ENCODE data around the gene MAPRE3. TPM values are rescaled to one million over a fixed set of nuclear protein-coding genes. Genes with fewer than 3 reads are reported as not detected.
A peak's percentile ranks its signal among the peaks of the same experiment; 100 is the strongest.

The MAPRE3 gene
- total RNA-seq, 1 donor from 2014 or later, result 27.0 TPM

GRCh38 chr2:27053321-27053720, 82.9 kb downstream of the MAPRE3 start:
- Histone ChIP-seq H2AFZ (ENCODE audit: low read depth, low read length) (no peak overlapping the region), H3K79me2 (ENCODE audit: insufficient read depth, low read length) (no peaks in the 10 kb centered on the region), H3K9me3 (ENCODE audit: insufficient read depth, low read depth, low read length) (no peaks in the 10 kb centered on the region), H3K4me1 (ENCODE audit: insufficient read depth, low read length) (peaks cover 14% of the 10 kb centered on the region), H3K27me3 (ENCODE audit: insufficient read depth, low read length) (no peaks in the 10 kb centered on the region), H3K9ac (ENCODE audit: low read length) (no peak overlapping the region), H3K4me2 (ENCODE audit: low read length) (no peak overlapping the region), H4K20me1 (ENCODE audit: insufficient read depth, low read length) (peaks cover 11% of the 10 kb centered on the region), H3K27ac (ENCODE audit: low read depth, low read length) (no peak overlapping the region), H3K4me3 (ENCODE audit: insufficient read depth, low read depth, low read length) (no peak overlapping the region), H3K36me3 (ENCODE audit: insufficient read depth, low read length) (peaks cover 11% of the 10 kb centered on the region)
- no peak overlapping the region for H3K27ac Mint-ChIP-seq (ENCODE audit: unreplicated experiment)
- peak overlapping the region; percentile 15 for H3K4me3 Mint-ChIP-seq (ENCODE audit: unreplicated experiment)
- H3K9me3 Mint-ChIP-seq (ENCODE audit: unreplicated experiment), result no peaks in the 10 kb centered on the region
- DNase-seq (ENCODE audit: low read depth), result no peak
- peaks cover 2% of the 10 kb centered on the region for H3K4me1 Mint-ChIP-seq (ENCODE audit: low read depth, unreplicated experiment)
- TF ChIP-seq EZH2 (IDR thresholded peaks at IDR 0.05; ENCODE audit: insufficient read depth, low read length), result no peak
- TF ChIP-seq CTCF (IDR thresholded peaks at IDR 0.05; ENCODE audit: insufficient read depth, low read depth, low read length), result no peak
- FAIRE-seq, result no peak
- peaks cover 16% of the 10 kb centered on the region for H3K36me3 Mint-ChIP-seq (ENCODE audit: low read depth, unreplicated experiment)
- H3K27me3 Mint-ChIP-seq (ENCODE audit: low read depth, unreplicated experiment), result no peaks in the 10 kb centered on the region

DNA sequence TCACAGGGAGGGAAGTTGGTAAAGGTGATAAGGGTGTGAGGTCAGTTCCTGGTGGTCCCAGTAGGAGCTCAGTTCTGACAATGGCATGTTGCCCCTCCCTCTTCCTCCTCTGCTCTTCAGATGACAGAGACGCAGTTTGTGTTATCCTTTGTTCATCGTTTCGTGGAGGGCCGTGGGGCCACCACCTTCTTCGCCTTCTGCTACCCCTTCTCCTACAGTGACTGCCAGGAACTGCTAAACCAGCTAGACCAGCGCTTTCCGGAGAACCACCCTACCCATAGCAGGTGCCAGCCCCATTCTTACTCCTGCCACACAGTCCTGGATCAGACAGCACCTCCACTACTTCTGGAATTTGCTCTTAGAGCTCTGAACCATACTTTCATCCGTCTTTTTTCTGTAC, 83.3 kb downstream of the MAPRE3 start:
- Histone ChIP-seq H3K27ac (ENCODE audit: low read depth, low read length) (no peak overlapping the region), H2AFZ (ENCODE audit: low read depth, low read length) (no peak overlapping the region), H3K36me3 (ENCODE audit: insufficient read depth, low read length) (peaks cover 11% of the 10 kb centered on the region), H3K9ac (ENCODE audit: low read length) (no peak overlapping the region), H3K4me2 (ENCODE audit: low read length) (no peak overlapping the region), H3K9me3 (ENCODE audit: insufficient read depth, low read depth, low read length) (no peaks in the 10 kb centered on the region), H4K20me1 (ENCODE audit: insufficient read depth, low read length) (peaks cover 11% of the 10 kb centered on the region), H3K27me3 (ENCODE audit: insufficient read depth, low read length) (no peaks in the 10 kb centered on the region), H3K4me3 (ENCODE audit: insufficient read depth, low read depth, low read length) (no peak overlapping the region), H3K4me1 (ENCODE audit: insufficient read depth, low read length) (peaks cover 14% of the 10 kb centered on the region), H3K79me2 (ENCODE audit: insufficient read depth, low read length) (no peaks in the 10 kb centered on the region)
- Mint-ChIP-seq H3K4me1 (ENCODE audit: low read depth, unreplicated experiment) (peaks cover 2% of the 10 kb centered on the region), H3K36me3 (ENCODE audit: low read depth, unreplicated experiment) (peaks cover 18% of the 10 kb centered on the region), H3K9me3 (ENCODE audit: unreplicated experiment) (no peaks in the 10 kb centered on the region), H3K27me3 (ENCODE audit: low read depth, unreplicated experiment) (no peaks in the 10 kb centered on the region), H3K27ac (ENCODE audit: unreplicated experiment) (no peak overlapping the region), H3K4me3 (ENCODE audit: unreplicated experiment) (peak overlapping the region; percentile 47)
- TF ChIP-seq EZH2 (IDR thresholded peaks at IDR 0.05; ENCODE audit: insufficient read depth, low read length), result no peak
- DNase-seq (ENCODE audit: low read depth), result no peak
- no peak for FAIRE-seq

- Histone ChIP-seq H3K9me3 (ENCODE audit: insufficient read depth, low read depth, low read length) (no peaks in the 10 kb centered on the region), H3K4me1 (ENCODE audit: insufficient read depth, low read length) (peaks cover 8% of the 10 kb centered on the region), H3K27ac (ENCODE audit: low read depth, low read length) (no peak overlapping the region), H3K27me3 (ENCODE audit: insufficient read depth, low read length) (no peaks in the 10 kb centered on the region), H4K20me1 (ENCODE audit: insufficient read depth, low read length) (peaks cover 11% of the 10 kb centered on the region), H3K79me2 (ENCODE audit: insufficient read depth, low read length) (no peaks in the 10 kb centered on the region), H3K9ac (ENCODE audit: low read length) (no peak overlapping the region), H2AFZ (ENCODE audit: low read depth, low read length) (no peak overlapping the region), H3K4me2 (ENCODE audit: low read length) (no peak overlapping the region), H3K36me3 (ENCODE audit: insufficient read depth, low read length) (peaks cover 11% of the 10 kb centered on the region), H3K4me3 (ENCODE audit: insufficient read depth, low read depth, low read length) (no peak overlapping the region)
- H3K36me3 Mint-ChIP-seq (ENCODE audit: low read depth, unreplicated experiment), result peaks cover 20% of the 10 kb centered on the region
- H3K4me3 Mint-ChIP-seq (ENCODE audit: unreplicated experiment), result no peak overlapping the region
- TF ChIP-seq EZH2 (IDR thresholded peaks at IDR 0.05; ENCODE audit: insufficient read depth, low read length), result no peak
- no peak for TF ChIP-seq CTCF (IDR thresholded peaks at IDR 0.05; ENCODE audit: insufficient read depth, low read depth, low read length)
- H3K27ac Mint-ChIP-seq (ENCODE audit: unreplicated experiment), result peak overlapping the region; percentile 58
- no peak for FAIRE-seq
- H3K4me1 Mint-ChIP-seq (ENCODE audit: low read depth, unreplicated experiment), result peaks cover 2% of the 10 kb centered on the region
- H3K27me3 Mint-ChIP-seq (ENCODE audit: low read depth, unreplicated experiment), result no peaks in the 10 kb centered on the region
- no peaks in the 10 kb centered on the region for H3K9me3 Mint-ChIP-seq (ENCODE audit: unreplicated experiment)
- no peak for DNase-seq (ENCODE audit: low read depth)
Measured at GRCh38 chr2:27054721-27055120, 84.3 kb downstream of the MAPRE3 start.
